ENCODE results near the gene POLD1. TPM values are rescaled to one million over a fixed set of nuclear protein-coding genes. Genes with fewer than 3 reads are reported as not detected.

POLD1 gene
- polyA plus RNA-seq, 3 donors = 9.3 to 22.4 (median 15.6) TPM

- Histone ChIP-seq H3K4me1 (ENCODE audit: control insufficient read depth in 1 of 2, insufficient read depth in 2 of 2, low read length in 2 of 2) (no peaks in the 10 kb centered on the region), H3K9me3 (replicated peaks in 1 of 2; ENCODE audit: control insufficient read depth in 1 of 2, insufficient read depth in 1 of 2, low read length in 2 of 2) (no peaks in the 10 kb centered on the region), H3K9ac (ENCODE audit: insufficient read depth, low read length, poor library complexity, severe bottlenecking) (no peak overlapping the region), H3K27ac (ENCODE audit: low read depth in 1 of 2, low read length in 2 of 2) (no peak overlapping the region), H3K79me2 (ENCODE audit: insufficient read depth, low read length) (no peaks in the 10 kb centered on the region), H3K4me3 (replicated peaks in 1 of 3; ENCODE audit: low read depth in 2 of 3, low read length in 3 of 3) (no peak overlapping the region), H3K36me3 (replicated peaks in 1 of 2; ENCODE audit: control insufficient read depth in 1 of 2, insufficient read depth in 2 of 2, low read length in 2 of 2) (no peaks in the 10 kb centered on the region), H3K4me2 (replicated peaks; ENCODE audit: extremely low read depth, low read length, poor library complexity, severe bottlenecking) (no peak overlapping the region), H4K20me1 (ENCODE audit: insufficient read depth, low read length) (no peaks in the 10 kb centered on the region), H2AFZ (ENCODE audit: insufficient read depth, low read depth, low read length, poor library complexity, severe bottlenecking) (no peak overlapping the region), H3K27me3 (ENCODE audit: control insufficient read depth in 2 of 2, insufficient read depth in 2 of 2, low read length in 2 of 2) (peaks cover 0 to 7% of the 10 kb centered on the region in 2 donors)
- peaks cover 12 to 30% (median 13%) of the 10 kb centered on the region in 3 donors for H3K27me3 Mint-ChIP-seq (ENCODE audit: low read depth in 3 of 3)
- H3K4me1 Mint-ChIP-seq = peaks cover 5% of the 10 kb centered on the region
- WGBS (ENCODE audit: insufficient coverage) = 72% methylated on average over 3 of the region's 7 CpGs
- TF ChIP-seq CTCF (IDR thresholded peaks at IDR 0.05) = no peak
- no peak overlapping the region for H3K4me3 Mint-ChIP-seq
- H3K9me3 Mint-ChIP-seq = peaks cover 0 to 4% (median 0%) of the 10 kb centered on the region in 7 donors
- DNase-seq = no peak
- intact Hi-C loops (cut with micrococcal nuclease) = loop anchor here in 1 of 2 donors (2.0 kb wide), 1 partner anchor 94 kb away; no protein-coding TSS in a partner anchor
- H3K36me3 Mint-ChIP-seq = no peaks in the 10 kb centered on the region
- H3K27ac Mint-ChIP-seq = no peak overlapping the region
Measured at GRCh38 chr19:50462970-50463369, 78.8 kb downstream of the POLD1 start.

GRCh38 chr19:50464348-50464747 is 80.2 kb downstream of the POLD1 start:
- WGBS (ENCODE audit: insufficient coverage) = 87% methylated on average over 18 of the region's 19 CpGs
- no peaks in the 10 kb centered on the region for H3K36me3 Mint-ChIP-seq
- Histone ChIP-seq H3K27me3 (ENCODE audit: control insufficient read depth in 2 of 2, insufficient read depth in 2 of 2, low read length in 2 of 2) (peaks cover 0 to 2% of the 10 kb centered on the region in 2 donors), H4K20me1 (ENCODE audit: insufficient read depth, low read length) (no peaks in the 10 kb centered on the region), H2AFZ (ENCODE audit: insufficient read depth, low read depth, low read length, poor library complexity, severe bottlenecking) (no peak overlapping the region), H3K4me3 (replicated peaks in 1 of 3; ENCODE audit: low read depth in 2 of 3, low read length in 3 of 3) (no peak overlapping the region), H3K36me3 (replicated peaks in 1 of 2; ENCODE audit: control insufficient read depth in 1 of 2, insufficient read depth in 2 of 2, low read length in 2 of 2) (no peaks in the 10 kb centered on the region), H3K9me3 (replicated peaks in 1 of 2; ENCODE audit: control insufficient read depth in 1 of 2, insufficient read depth in 1 of 2, low read length in 2 of 2) (no peaks in the 10 kb centered on the region), H3K4me1 (ENCODE audit: control insufficient read depth in 1 of 2, insufficient read depth in 2 of 2, low read length in 2 of 2) (no peaks in the 10 kb centered on the region), H3K9ac (ENCODE audit: insufficient read depth, low read length, poor library complexity, severe bottlenecking) (no peak overlapping the region), H3K79me2 (ENCODE audit: insufficient read depth, low read length) (no peaks in the 10 kb centered on the region), H3K27ac (ENCODE audit: low read depth in 1 of 2, low read length in 2 of 2) (no peak overlapping the region), H3K4me2 (replicated peaks; ENCODE audit: extremely low read depth, low read length, poor library complexity, severe bottlenecking) (no peak overlapping the region)
- intact Hi-C loops (cut with micrococcal nuclease) = no loop called here
- H3K27me3 Mint-ChIP-seq (ENCODE audit: low read depth in 3 of 3) = peaks cover 7 to 20% (median 8%) of the 10 kb centered on the region in 3 donors
- no peak for DNase-seq
- H3K4me3 Mint-ChIP-seq = no peak overlapping the region
- H3K27ac Mint-ChIP-seq = no peak overlapping the region
- peaks cover 5% of the 10 kb centered on the region for H3K4me1 Mint-ChIP-seq
- no peak for TF ChIP-seq CTCF (IDR thresholded peaks at IDR 0.05)
- no peaks in the 10 kb centered on the region for H3K9me3 Mint-ChIP-seq

All from CD14-positive monocyte (primary cell).